H9 (cell line): ENCODE results near the gene DIS3L2. TPM values are rescaled to one million over a fixed set of nuclear protein-coding genes. Genes with fewer than 3 reads are reported as not detected.

Source experiments
- DNase-seq: peaks from one replicate; pipeline ENCODE4 v3.0.0-alpha.2; 2017
- H2AFZ ChIP-seq: one replicate; pipeline ENCODE4 v1.6.1; 2013; ENCODE audit warnings: mild to moderate bottlenecking, low read length, control low read depth, moderate library complexity
- H2AK5ac ChIP-seq: 2 replicates; pipeline ENCODE4 v1.6.1; 2013; ENCODE audit warnings: low read length, control low read depth, mixed read lengths; ENCODE audit not compliant: insufficient read length
- H2BK120ac ChIP-seq: one replicate; pipeline ENCODE4 v1.6.1; 2013; ENCODE audit warnings: low read depth, mild to moderate bottlenecking, low read length, control low read depth, inconsistent platforms; ENCODE audit not compliant: poor library complexity, severe bottlenecking
- H2BK12ac ChIP-seq: 2 replicates; pipeline ENCODE4 v1.6.1; 2013; ENCODE audit warnings: low read length, control low read depth, mixed read lengths, low read depth; ENCODE audit not compliant: insufficient read length
- H2BK15ac ChIP-seq: 2 replicates; pipeline ENCODE4 v1.6.1; 2013; ENCODE audit warnings: low read depth, low read length, control low read depth
- H2BK20ac ChIP-seq: one replicate; pipeline ENCODE4 v1.6.1; 2013; ENCODE audit warnings: low read depth, mild to moderate bottlenecking, low read length, control low read depth, inconsistent platforms; ENCODE audit not compliant: poor library complexity, severe bottlenecking
- H2BK5ac ChIP-seq: 2 replicates; pipeline ENCODE4 v1.6.1; 2013; ENCODE audit warnings: low read length, control low read depth, mixed read lengths; ENCODE audit not compliant: insufficient read length
- H3K14ac ChIP-seq: 2 replicates; pipeline ENCODE4 v1.6.1; 2013; ENCODE audit warnings: low read length, control low read depth; ENCODE audit not compliant: insufficient read depth
- H3K18ac ChIP-seq: 2 replicates; pipeline ENCODE4 v1.6.1; 2013; ENCODE audit warnings: low read depth, mild to moderate bottlenecking, mixed read lengths, low read length, control low read depth; ENCODE audit not compliant: insufficient read length
- H3K23ac ChIP-seq: 2 replicates; pipeline ENCODE4 v1.6.1; 2013; ENCODE audit warnings: low read length, control low read depth, mixed read lengths, low read depth; ENCODE audit not compliant: insufficient read length
- H3K23me2 ChIP-seq: 2 replicates; pipeline ENCODE4 v1.6.1; 2013; ENCODE audit warnings: low read depth, mild to moderate bottlenecking, mixed read lengths, low read length, control low read depth; ENCODE audit not compliant: insufficient read length, poor library complexity, severe bottlenecking
- H3K27ac ChIP-seq: 2 replicates; pipeline ENCODE4 v1.5.1; 2013; ENCODE audit warnings: low read length, control low read depth, mixed read lengths, low read depth; ENCODE audit not compliant: insufficient read length
- H3K27me3 ChIP-seq: 2 replicates; pipeline ENCODE4 v1.6.1; 2013; ENCODE audit warnings: low read length, control low read depth, inconsistent platforms; ENCODE audit not compliant: insufficient read depth
- H3K4ac ChIP-seq: 2 replicates; pipeline ENCODE4 v1.6.1; 2013; ENCODE audit warnings: low read depth, mild to moderate bottlenecking, control low read depth, inconsistent platforms, low read length, moderate library complexity
- H3K4me1 ChIP-seq: 2 replicates; pipeline ENCODE4 v1.6.1; 2013; ENCODE audit warnings: low read length, control low read depth, inconsistent platforms; ENCODE audit not compliant: insufficient read depth
- H3K4me2 ChIP-seq: 2 replicates; pipeline ENCODE4 v1.6.1; 2013; ENCODE audit warnings: low read length, control low read depth, mixed read lengths; ENCODE audit not compliant: insufficient read length, insufficient read depth
- H3K56ac ChIP-seq: 2 replicates; pipeline ENCODE4 v1.6.1; 2013; ENCODE audit warnings: low read depth, mild to moderate bottlenecking, mixed read lengths, low read length, control low read depth; ENCODE audit not compliant: insufficient read length
- H3K79me1 ChIP-seq: 2 replicates; pipeline ENCODE4 v1.6.1; 2013; ENCODE audit warnings: low read depth, mild to moderate bottlenecking, moderate library complexity, low read length, control low read depth, inconsistent platforms; ENCODE audit not compliant: insufficient read depth, poor library complexity, severe bottlenecking
- H3K79me2 ChIP-seq: 2 replicates; pipeline ENCODE4 v1.6.1; 2013; ENCODE audit warnings: low read length, control low read depth, inconsistent platforms; ENCODE audit not compliant: insufficient read depth
- H3K9ac ChIP-seq: 2 replicates; pipeline ENCODE4 v1.6.1; 2013; ENCODE audit warnings: low read length, control low read depth, mixed read lengths; ENCODE audit not compliant: insufficient read length; ENCODE audit errors: extremely low read depth
- H3K9me3 ChIP-seq: one replicate; pipeline ENCODE4 v1.6.1; 2013; ENCODE audit warnings: low read depth, low read length, inconsistent platforms; ENCODE audit not compliant: control insufficient read depth
- H3T11ph ChIP-seq: one replicate; pipeline ENCODE4 v1.6.1; 2013; ENCODE audit warnings: mild to moderate bottlenecking, low read length, control low read depth, inconsistent platforms
- H4K20me1 ChIP-seq: one replicate; pipeline ENCODE4 v1.6.1; 2013; ENCODE audit not compliant: control insufficient read depth, insufficient read length, insufficient read depth
- H4K5ac ChIP-seq: 2 replicates; pipeline ENCODE4 v1.6.1; 2013; ENCODE audit warnings: low read depth, mild to moderate bottlenecking, mixed read lengths, low read length, control low read depth; ENCODE audit not compliant: insufficient read length
- H4K8ac ChIP-seq: replicated peaks from 2 replicates; pipeline ENCODE4 v1.6.1; 2013; ENCODE audit warnings: low read length, control low read depth, mixed read lengths, low read depth; ENCODE audit not compliant: insufficient read length
- H4K91ac ChIP-seq: 2 replicates; pipeline ENCODE4 v1.6.1; 2013; ENCODE audit warnings: low read depth, mild to moderate bottlenecking, moderate library complexity, mixed read lengths, low read length, control low read depth; ENCODE audit not compliant: insufficient read length
- H3K27ac Mint-ChIP-seq, 3 experiments: 2 replicates in 2 of 3; 3 replicates in 1 of 3; pipeline ENCODE4 v1.8.0; 2020 to 2021; ENCODE audit warnings: mixed read lengths in 3 of 3, mild to moderate bottlenecking in 1 of 3, moderate library complexity in 1 of 3
- H3K27me3 Mint-ChIP-seq: 2 replicates; pipeline ENCODE4 v1.8.0; 2021; ENCODE audit warnings: low read depth, mild to moderate bottlenecking, moderate library complexity, mixed read lengths
- H3K36me3 Mint-ChIP-seq, 3 experiments: 2 replicates in 2 of 3; 3 replicates in 1 of 3; pipeline ENCODE4 v1.8.0; 2020 to 2021; ENCODE audit warnings: low read depth in 3 of 3, mixed read lengths in 3 of 3; ENCODE audit not compliant: insufficient read depth in 1 of 3
- H3K4me1 Mint-ChIP-seq, 2 experiments: 2 replicates each; pipeline ENCODE4 v1.8.0; 2020; ENCODE audit warnings: mixed read lengths in 2 of 2
- H3K4me3 Mint-ChIP-seq, 2 experiments: 2 replicates in 1 of 2; 3 replicates in 1 of 2; pipeline ENCODE4 v1.8.0; 2020 to 2021; ENCODE audit warnings: mild to moderate bottlenecking in 2 of 2, mixed read lengths in 2 of 2, moderate library complexity in 1 of 2
- H3K9me3 Mint-ChIP-seq, 2 experiments: 2 replicates in 1 of 2; 3 replicates in 1 of 2; pipeline ENCODE4 v1.8.0; 2020; ENCODE audit warnings: mild to moderate bottlenecking in 2 of 2, mixed read lengths in 2 of 2, moderate library complexity in 1 of 2
- WGBS: extraction: QIAGEN DNeasy Blood & Tissue Kit; methylation state at CpG from one replicate; pipeline ENCODE4 v1.1.7; 2013; ENCODE audit warnings: missing lambda C conversion rate, low lambda C conversion rate, mixed read lengths; ENCODE audit not compliant: insufficient read length; ENCODE audit errors: extremely low coverage; 5-methylcytosine and 5-hydroxymethylcytosine counted together
- total RNA-seq: library from RNA; stranded (reverse); gene quantifications from 2 replicates; pipeline ENCODE4 v1.2.1, GENCODE V29; 2021
- TF ChIP-seq, protein P1 (sequence below): fragments of 200-600 bp; sonication (generic); conservative IDR thresholded peaks from 3 replicates; pipeline ENCODE4 v1.8.0; 2021; ENCODE audit warnings: antibody characterized with exemption, mild to moderate bottlenecking

Gene DIS3L2
- total RNA-seq, 1 experiment from 2014 or later, result 28.1 TPM

- TF ChIP-seq, protein P1, sequence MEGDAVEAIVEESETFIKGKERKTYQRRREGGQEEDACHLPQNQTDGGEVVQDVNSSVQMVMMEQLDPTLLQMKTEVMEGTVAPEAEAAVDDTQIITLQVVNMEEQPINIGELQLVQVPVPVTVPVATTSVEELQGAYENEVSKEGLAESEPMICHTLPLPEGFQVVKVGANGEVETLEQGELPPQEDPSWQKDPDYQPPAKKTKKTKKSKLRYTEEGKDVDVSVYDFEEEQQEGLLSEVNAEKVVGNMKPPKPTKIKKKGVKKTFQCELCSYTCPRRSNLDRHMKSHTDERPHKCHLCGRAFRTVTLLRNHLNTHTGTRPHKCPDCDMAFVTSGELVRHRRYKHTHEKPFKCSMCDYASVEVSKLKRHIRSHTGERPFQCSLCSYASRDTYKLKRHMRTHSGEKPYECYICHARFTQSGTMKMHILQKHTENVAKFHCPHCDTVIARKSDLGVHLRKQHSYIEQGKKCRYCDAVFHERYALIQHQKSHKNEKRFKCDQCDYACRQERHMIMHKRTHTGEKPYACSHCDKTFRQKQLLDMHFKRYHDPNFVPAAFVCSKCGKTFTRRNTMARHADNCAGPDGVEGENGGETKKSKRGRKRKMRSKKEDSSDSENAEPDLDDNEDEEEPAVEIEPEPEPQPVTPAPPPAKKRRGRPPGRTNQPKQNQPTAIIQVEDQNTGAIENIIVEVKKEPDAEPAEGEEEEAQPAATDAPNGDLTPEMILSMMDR, result no peak
- Histone ChIP-seq H3K23me2 (no peaks in the 10 kb centered on the region), H2AFZ (no peak overlapping the region), H2BK20ac (no peak overlapping the region), H3K4me2 (no peak overlapping the region), H2BK15ac (no peak overlapping the region), H2BK5ac (no peak overlapping the region), H3K27me3 (no peaks in the 10 kb centered on the region), H3K4ac (no peak overlapping the region), H3K27ac (no peak overlapping the region), H3T11ph (no peak overlapping the region), H4K5ac (no peak overlapping the region), H3K4me1 (no peaks in the 10 kb centered on the region), H4K8ac (no peak overlapping the region), H2BK120ac (no peak overlapping the region), H3K56ac (no peak overlapping the region), H3K9me3 (no peaks in the 10 kb centered on the region), H4K91ac (no peak overlapping the region), H2BK12ac (no peak overlapping the region), H2AK5ac (no peak overlapping the region), H3K79me1 (no peaks in the 10 kb centered on the region), H3K79me2 (no peaks in the 10 kb centered on the region), H3K18ac (no peak overlapping the region), H3K14ac (no peak overlapping the region; the same call in 1 of the 2 replicates), H3K9ac (no peak overlapping the region), H3K23ac (no peak overlapping the region), H4K20me1 (no peaks in the 10 kb centered on the region)
- no CpG with 5 or more reads among the region's 12 CpGs for WGBS
- no peaks in the 10 kb centered on the region; the same call in 1 of the 2 replicates for H3K27me3 Mint-ChIP-seq
- H3K9me3 Mint-ChIP-seq, result peaks cover 5 to 10% of the 10 kb centered on the region in 2 experiments
- H3K4me1 Mint-ChIP-seq, result peaks cover 17 to 19% of the 10 kb centered on the region in 2 experiments
- H3K4me3 Mint-ChIP-seq, result no peak overlapping the region; a peak in 1 of 5 replicates
- no peak overlapping the region; a peak in 1 of 7 replicates for H3K27ac Mint-ChIP-seq
- H3K36me3 Mint-ChIP-seq, result peaks cover 5 to 6% (median 6%) of the 10 kb centered on the region in 3 experiments
- no peak for DNase-seq
These were observed 356.8 kb downstream of the DIS3L2 start for GRCh38 chr2:232318169-232318855.
